HEK293 (cell line): ENCODE measurements around the gene EIF1AX.

Source experiments
- BCL11A ChIP-seq: fragments of 450-650 bp; formaldehyde crosslinking; IDR thresholded peaks from 2 replicates; pipeline ENCODE4 v1.5.1; 2016; ENCODE audit warnings: low read depth, missing biosample characterization, missing genetic modification characterization
- CTCF ChIP-seq: fragments of 450-650 bp; formaldehyde crosslinking; IDR thresholded peaks from 2 replicates; pipeline ENCODE4 v1.5.1; 2016; ENCODE audit warnings: missing biosample characterization, missing genetic modification characterization
- KLF16 ChIP-seq: fragments of 450-650 bp; formaldehyde crosslinking; IDR thresholded peaks from 2 replicates; pipeline ENCODE4 v1.5.1; 2017; ENCODE audit warnings: missing biosample characterization, missing genetic modification characterization
- RBAK ChIP-seq: fragments of 450-650 bp; formaldehyde crosslinking; IDR thresholded peaks from 2 replicates; pipeline ENCODE4 v1.5.1; 2016; ENCODE audit warnings: missing biosample characterization, missing genetic modification characterization
- ZBTB1 ChIP-seq: fragments of 450-650 bp; formaldehyde crosslinking; IDR thresholded peaks from 2 replicates; pipeline ENCODE4 v1.5.1; 2016; ENCODE audit warnings: missing biosample characterization, missing genetic modification characterization
- ZBTB21 ChIP-seq: fragments of 450-650 bp; formaldehyde crosslinking; IDR thresholded peaks from 2 replicates; pipeline ENCODE4 v1.5.1; 2017; ENCODE audit warnings: missing biosample characterization, missing genetic modification characterization
- ZNF112 ChIP-seq: fragments of 450-650 bp; formaldehyde crosslinking; IDR thresholded peaks from 2 replicates; pipeline ENCODE4 v1.5.0; 2017; ENCODE audit warnings: missing biosample characterization, missing genetic modification characterization
- ZNF202 ChIP-seq: fragments of 450-650 bp; formaldehyde crosslinking; IDR thresholded peaks from 2 replicates; pipeline ENCODE4 v1.5.1; 2016; ENCODE audit warnings: missing biosample characterization, missing genetic modification characterization, borderline replicate concordance
- ZNF274 ChIP-seq, 2 experiments: fragments of 200-500 bp in 1 of 2; fragments of 450-650 bp in 1 of 2; sonication (Bioruptor generic) in 1 of 2; formaldehyde crosslinking in 1 of 2; IDR thresholded peaks; 2 replicates each; pipeline versions ENCODE4 v1.5.1 to v1.6.1; 2014 to 2016; ENCODE audit warnings: borderline replicate concordance in 1 of 2, inconsistent platforms in 1 of 2, low read length in 1 of 2, missing biosample characterization in 1 of 2, missing genetic modification characterization in 1 of 2
- ZNF335 ChIP-seq: fragments of 450-650 bp; formaldehyde crosslinking; conservative IDR thresholded peaks from 2 replicates; pipeline ENCODE4 v1.5.1; 2016; ENCODE audit warnings: missing biosample characterization, missing genetic modification characterization
- ZNF398 ChIP-seq: fragments of 450-650 bp; formaldehyde crosslinking; IDR thresholded peaks from 2 replicates; pipeline ENCODE4 v1.5.1; 2017; ENCODE audit warnings: missing biosample characterization, missing genetic modification characterization
- ZNF610 ChIP-seq: fragments of 450-650 bp; formaldehyde crosslinking; IDR thresholded peaks from 2 replicates; pipeline ENCODE4 v1.5.1; 2016; ENCODE audit warnings: missing biosample characterization, missing genetic modification characterization, borderline replicate concordance

- TF ChIP-seq ZNF274 (IDR thresholded peaks at IDR 0.05; ENCODE audit: low read length) (no peak), ZNF274 (tag by site-specific recombination; IDR thresholded peaks at IDR 0.05; ENCODE audit: borderline replicate concordance) (no peak), CTCF (no peak), ZBTB21 (tag by site-specific recombination) (no peak), ZNF610 (tag by site-specific recombination) (no peak), KLF16 (tag by site-specific recombination) (no peak), ZNF398 (tag by site-specific recombination) (no peak), ZNF202 (tag by site-specific recombination) (no peak), ZBTB1 (no peak), RBAK (tag by site-specific recombination) (no peak), ZNF112 (no peak), ZNF335 (tag by site-specific recombination) (no peak), BCL11A (no peak)
Measured at GRCh38 chrX:20140420-20140819, 1.2 kb downstream of the EIF1AX start.
